Measurements from ENCODE around the gene LRRK2. TPM values are rescaled to one million over a fixed set of nuclear protein-coding genes. Genes with fewer than 3 reads are reported as not detected.
"Not testable (repeated sequence)": the region's sequence is repeated elsewhere in the genome, so short reads cannot be mapped to it uniquely, and the experiment has no call there.

The LRRK2 gene
- total RNA-seq, 1 donor from 2014 or later: not detected

GRCh38 chr12:40211186-40211585 is 13.6 kb upstream of the LRRK2 start:
- intact Hi-C loops (cut with micrococcal nuclease): not testable (repeated sequence)

GRCh38 chr12:40212566-40212965 is 12.2 kb upstream of the LRRK2 start:
- intact Hi-C loops (cut with micrococcal nuclease): no loop called here

GRCh38 chr12:40215982-40216381 is 8.8 kb upstream of the LRRK2 start:
- intact Hi-C loops (cut with micrococcal nuclease): no loop called here

- intact Hi-C loops (cut with micrococcal nuclease): no loop called here
Measured at GRCh38 chr12:40216516-40217288, 8.1 kb upstream of the LRRK2 start.

GRCh38 chr12:40219760-40220159 is 5.0 kb upstream of the LRRK2 start:
- intact Hi-C loops (cut with micrococcal nuclease): no loop called here

GRCh38 chr12:40222247-40222646 is 2.5 kb upstream of the LRRK2 start:
- intact Hi-C loops (cut with micrococcal nuclease): no loop called here

- intact Hi-C loops (cut with micrococcal nuclease): loop anchor here (1.0 kb wide), 1 partner anchor 8 kb away; no protein-coding TSS in a partner anchor
Measured at GRCh38 chr12:40223646-40224045, 1.2 kb upstream of the LRRK2 start.

- intact Hi-C loops (cut with micrococcal nuclease): no loop called here
Measured at GRCh38 chr12:40225337-40225983, 663 bp downstream of the LRRK2 start.

GRCh38 chr12:40225984-40226602 is 1.3 kb downstream of the LRRK2 start:
- intact Hi-C loops (cut with micrococcal nuclease): no loop called here

GRCh38 chr12:40226705-40227104 is 1.9 kb downstream of the LRRK2 start:
- intact Hi-C loops (cut with micrococcal nuclease): no loop called here

GRCh38 chr12:40227447-40227846 is 2.6 kb downstream of the LRRK2 start:
- intact Hi-C loops (cut with micrococcal nuclease): no loop called here

- intact Hi-C loops (cut with micrococcal nuclease): no loop called here
Measured at GRCh38 chr12:40228727-40229126, 3.9 kb downstream of the LRRK2 start.

- intact Hi-C loops (cut with micrococcal nuclease): no loop called here
Measured at GRCh38 chr12:40229690-40230651, 5.2 kb downstream of the LRRK2 start.

GRCh38 chr12:40232602-40233001 is 7.8 kb downstream of the LRRK2 start:
- intact Hi-C loops (cut with micrococcal nuclease): no loop called here

GRCh38 chr12:40233741-40234367 is 9.1 kb downstream of the LRRK2 start:
- intact Hi-C loops (cut with micrococcal nuclease): no loop called here

GRCh38 chr12:40236357-40236850 is 11.6 kb downstream of the LRRK2 start:
- intact Hi-C loops (cut with micrococcal nuclease): no loop called here

- intact Hi-C loops (cut with micrococcal nuclease): no loop called here
Measured at GRCh38 chr12:40238266-40238902, 13.6 kb downstream of the LRRK2 start.

GRCh38 chr12:40238979-40239378 is 14.2 kb downstream of the LRRK2 start:
- intact Hi-C loops (cut with micrococcal nuclease): no loop called here

GRCh38 chr12:40240779-40241178 is 16.0 kb downstream of the LRRK2 start:
- intact Hi-C loops (cut with micrococcal nuclease): no loop called here

- intact Hi-C loops (cut with micrococcal nuclease): no loop called here
Measured at GRCh38 chr12:40241741-40242140, 16.9 kb downstream of the LRRK2 start.
